Thymus (tissue), 11 donors: ENCODE measurements around the gene BAG5. TPM values are rescaled to one million over a fixed set of nuclear protein-coding genes. Genes with fewer than 3 reads are reported as not detected.

Experiments used
- DNase-seq, 9 donors: peaks; one replicate each; pipeline ENCODE4 v3.0.0-alpha.2; 2013; ENCODE audit warnings: low spot score in 9 of 9, low read depth in 6 of 9, missing footprints in 1 of 9
- H3K27ac ChIP-seq, 2 donors: one replicate each; pipeline ENCODE4 v1.5.1; 2013; ENCODE audit warnings: control low read depth in 1 of 2, low read depth in 1 of 2, low read length in 1 of 2, mild to moderate bottlenecking in 1 of 2, moderate library complexity in 1 of 2
- H3K27me3 ChIP-seq, 2 donors: one replicate each; pipeline ENCODE4 v1.5.1; 2013; ENCODE audit warnings: low read length in 1 of 2; ENCODE audit not compliant: control insufficient read depth in 2 of 2, insufficient read depth in 1 of 2
- H3K36me3 ChIP-seq, 2 donors: one replicate each; pipeline ENCODE4 v1.5.1; 2013; ENCODE audit warnings: low read length in 1 of 2, mild to moderate bottlenecking in 1 of 2, moderate library complexity in 1 of 2; ENCODE audit not compliant: control insufficient read depth in 2 of 2, insufficient read depth in 2 of 2
- H3K4me1 ChIP-seq, 2 donors: one replicate each; pipeline ENCODE4 v1.5.1; 2013; ENCODE audit warnings: low read length in 2 of 2; ENCODE audit not compliant: control insufficient read depth in 2 of 2, insufficient read depth in 2 of 2
- H3K4me3 ChIP-seq, 2 donors: one replicate each; pipeline ENCODE4 v1.5.1; 2013; ENCODE audit warnings: low read length in 2 of 2, control low read depth in 1 of 2, mild to moderate bottlenecking in 1 of 2
- H3K9me3 ChIP-seq, 2 donors: one replicate each; pipeline ENCODE4 v1.5.1; 2013; ENCODE audit warnings: low read length in 1 of 2, mild to moderate bottlenecking in 1 of 2; ENCODE audit not compliant: control insufficient read depth in 2 of 2, insufficient read depth in 1 of 2
- WGBS: extraction: QIAGEN DNeasy Blood & Tissue Kit; methylation state at CpG from one replicate; pipeline ENCODE4 v1.1.7; 2013; 5-methylcytosine and 5-hydroxymethylcytosine counted together
- polyA plus RNA-seq: library from polyadenylated mRNA; stranded (reverse); fragments of 200-250 nt; gene quantifications from one replicate; pipeline ENCODE4 v1.2.3, GENCODE V29; 2013
- total RNA-seq: library from RNA; stranded (reverse); fragments of 120-200 nt; gene quantifications from one replicate; pipeline ENCODE4 v1.2.4, GENCODE V29; 2013
- donor health status: healthy.

The BAG5 gene
- total and polyA plus RNA-seq, 2 donors = 12.5 to 17.0 TPM

GRCh38 chr14:103597623-103598377 is 35.3 kb upstream of the BAG5 start:
- H3K4me3 ChIP-seq = no peak overlapping the region
- no peak overlapping the region for H3K27ac ChIP-seq
- no peaks in the 10 kb centered on the region for H3K9me3 ChIP-seq
- no peaks in the 10 kb centered on the region for H3K27me3 ChIP-seq
- no peaks in the 10 kb centered on the region for H3K36me3 ChIP-seq
- peaks cover 0 to 2% of the 10 kb centered on the region in 2 donors for H3K4me1 ChIP-seq
- no peak for DNase-seq
- 96% methylated on average over 10 of the region's 10 CpGs for WGBS

- Histone ChIP-seq H3K4me1 (peaks cover 0 to 2% of the 10 kb centered on the region in 2 donors), H3K4me3 (no peak overlapping the region), H3K9me3 (no peaks in the 10 kb centered on the region), H3K36me3 (peaks cover 0 to 11% of the 10 kb centered on the region in 2 donors), H3K27me3 (no peaks in the 10 kb centered on the region), H3K27ac (no peak overlapping the region)
- no peak for DNase-seq
- WGBS = 95% methylated on average over 9 of the region's 11 CpGs
Measured at GRCh38 chr14:103594265-103594664, 31.8 kb upstream of the BAG5 start.

- Histone ChIP-seq H3K27me3 (no peaks in the 10 kb centered on the region), H3K9me3 (no peaks in the 10 kb centered on the region), H3K4me1 (peaks cover 0 to 2% of the 10 kb centered on the region in 2 donors), H3K27ac (no peak overlapping the region), H3K4me3 (no peak overlapping the region), H3K36me3 (peaks cover 4 to 14% of the 10 kb centered on the region in 2 donors)
- 77% methylated on average over 6 of the region's 6 CpGs for WGBS
- peak in 1 of 9 donors; percentile 31 for DNase-seq
Measured at GRCh38 chr14:103593577-103593976, 31.1 kb upstream of the BAG5 start.

DNA sequence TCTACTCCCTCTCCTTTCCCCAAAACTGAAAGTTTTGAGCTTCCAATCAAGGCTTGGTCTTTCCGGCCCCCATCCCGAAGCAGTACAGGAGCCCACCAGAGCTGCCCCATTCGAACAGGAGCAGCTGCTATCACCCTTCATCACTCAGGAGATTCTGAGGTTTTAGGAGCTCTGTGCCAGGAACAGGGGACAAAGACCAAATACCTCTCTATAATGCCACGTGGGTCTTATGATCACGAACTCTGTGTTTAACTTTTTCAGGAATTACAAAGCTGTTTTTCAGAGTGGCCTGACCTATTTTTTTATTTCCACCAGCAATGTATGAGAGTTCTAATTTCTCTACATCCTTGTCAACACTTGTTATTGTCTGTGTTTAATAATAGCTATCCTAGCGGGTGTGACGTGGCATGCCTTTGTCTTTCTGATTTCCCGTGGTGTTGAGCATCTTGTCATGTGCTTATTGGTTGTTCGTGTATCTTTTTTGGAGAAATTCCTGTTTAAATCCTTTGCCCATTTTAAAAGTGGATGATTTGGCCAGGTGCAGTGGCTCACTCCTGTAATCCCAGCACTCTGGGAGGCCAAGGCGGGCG is 22.0 kb upstream of the BAG5 start:
- H3K27ac ChIP-seq = no peak overlapping the region
- H3K36me3 ChIP-seq = peaks cover 12 to 15% of the 10 kb centered on the region in 2 donors

GRCh38 chr14:103581954-103582703 is 19.7 kb upstream of the BAG5 start:
- WGBS = 97% methylated on average over 26 of the region's 26 CpGs
- Histone ChIP-seq H3K36me3 (peaks cover 11 to 19% of the 10 kb centered on the region in 2 donors), H3K27me3 (no peaks in the 10 kb centered on the region), H3K4me1 (no peaks in the 10 kb centered on the region), H3K27ac (peak overlapping the region in 1 of 2 donors; percentile 54), H3K9me3 (no peaks in the 10 kb centered on the region), H3K4me3 (no peak overlapping the region)
- no peak for DNase-seq

More for the DNA sequence above, 22.0 kb upstream of the BAG5 start:
- 96% methylated on average over 11 of the region's 11 CpGs for WGBS
- Histone ChIP-seq H3K4me3 (no peak overlapping the region), H3K9me3 (no peaks in the 10 kb centered on the region), H3K4me1 (no peaks in the 10 kb centered on the region), H3K27me3 (no peaks in the 10 kb centered on the region)
- DNase-seq = no peak

DNA sequence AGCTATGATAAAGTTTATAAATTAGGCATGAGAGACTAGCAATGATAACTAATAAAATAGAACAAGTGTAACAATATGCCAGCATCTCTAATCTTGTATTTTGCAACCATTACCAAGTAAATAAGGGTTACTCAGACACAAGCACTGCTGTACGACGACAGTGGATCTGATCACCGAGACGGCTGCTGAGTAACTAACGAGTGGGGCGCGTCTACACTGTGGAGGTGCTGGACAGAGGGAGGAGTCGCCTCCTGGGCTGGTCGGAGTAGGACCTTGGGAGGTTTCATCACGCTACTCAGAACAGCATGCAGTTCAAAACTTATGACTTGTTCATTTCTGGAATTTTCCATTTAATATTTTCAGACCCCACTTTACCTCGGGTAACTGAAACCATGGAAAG is 18.7 kb upstream of the BAG5 start:
- no peak for DNase-seq
- H3K9me3 ChIP-seq = no peaks in the 10 kb centered on the region
- H3K27ac ChIP-seq = no peak overlapping the region
- H3K27me3 ChIP-seq = no peaks in the 10 kb centered on the region
- H3K4me1 ChIP-seq = no peaks in the 10 kb centered on the region
- no peak overlapping the region for H3K4me3 ChIP-seq
- 99% methylated on average over 11 of the region's 11 CpGs for WGBS
- H3K36me3 ChIP-seq = peaks cover 11 to 27% of the 10 kb centered on the region in 2 donors

DNA sequence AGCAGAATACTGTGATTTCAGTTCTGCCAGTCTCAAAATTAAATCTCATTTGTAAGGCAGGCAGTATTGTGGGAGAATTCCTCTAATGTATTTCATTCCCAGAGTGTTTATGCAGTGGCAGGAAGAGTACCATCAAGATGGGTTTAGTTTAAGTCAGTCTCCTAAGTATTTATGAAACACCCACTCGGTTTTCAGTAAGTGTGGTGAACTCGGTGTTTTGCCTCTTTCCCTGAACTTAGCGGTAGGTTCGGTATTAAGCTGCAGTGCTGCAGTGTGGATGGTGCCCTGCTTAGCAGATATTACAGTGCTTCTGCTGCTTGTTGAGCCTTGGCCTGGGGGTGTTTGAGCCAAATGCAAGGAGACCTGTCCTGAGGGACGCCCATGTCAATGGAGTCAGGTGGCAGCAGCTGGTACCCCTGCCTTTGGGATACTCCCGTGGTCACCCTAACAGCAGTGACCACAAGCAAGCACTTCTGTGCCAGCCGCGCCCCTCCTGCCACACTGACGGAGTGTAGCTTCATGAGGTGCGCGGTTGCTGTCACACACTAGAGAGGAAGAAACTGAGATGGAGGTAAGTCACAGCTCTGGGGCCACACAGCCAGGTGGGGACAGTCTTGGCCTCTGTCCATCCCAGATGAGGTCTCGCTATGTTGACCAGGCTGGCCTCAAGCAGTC is 16.1 kb upstream of the BAG5 start:
- peaks cover 28 to 36% of the 10 kb centered on the region in 2 donors for H3K36me3 ChIP-seq
- H3K27ac ChIP-seq = no peak overlapping the region
- WGBS = 97% methylated on average over 12 of the region's 12 CpGs
- no peak overlapping the region for H3K4me3 ChIP-seq
- H3K4me1 ChIP-seq = no peaks in the 10 kb centered on the region
- no peak for DNase-seq
- no peaks in the 10 kb centered on the region for H3K27me3 ChIP-seq
- no peaks in the 10 kb centered on the region for H3K9me3 ChIP-seq

DNA sequence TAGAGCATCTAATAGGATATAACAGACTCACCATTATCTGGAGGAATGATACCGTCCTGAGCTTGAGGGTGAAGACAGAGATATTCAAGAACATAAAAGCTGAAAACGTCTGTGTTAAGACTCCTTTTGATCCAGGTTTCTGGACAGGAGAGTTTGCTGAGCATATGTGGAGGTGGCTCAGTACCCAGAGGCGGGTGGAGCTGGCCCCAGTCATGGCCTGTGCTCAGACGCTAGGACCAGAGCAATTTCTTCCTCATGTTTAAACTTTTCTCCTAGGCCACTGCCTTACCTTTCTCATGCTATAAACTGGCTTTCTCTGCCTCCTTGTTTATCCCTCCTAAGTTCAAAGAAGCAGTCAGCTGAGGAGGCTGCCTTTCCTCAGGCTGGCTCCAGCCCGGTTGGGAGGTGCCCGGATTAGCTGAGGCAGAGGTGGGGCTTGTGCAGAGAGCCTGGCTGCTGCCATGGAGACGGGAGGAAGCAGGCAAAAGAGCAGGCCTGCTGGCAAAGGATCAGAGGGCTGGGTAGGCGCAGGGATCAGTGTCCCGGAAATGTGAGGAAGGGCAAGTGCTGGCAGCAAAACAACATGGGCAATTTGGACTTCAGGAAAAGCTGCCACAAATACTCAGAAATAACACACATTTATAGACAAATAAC is 14.0 kb upstream of the BAG5 start:
- Histone ChIP-seq H3K27me3 (no peaks in the 10 kb centered on the region), H3K9me3 (no peaks in the 10 kb centered on the region), H3K4me1 (no peaks in the 10 kb centered on the region), H3K4me3 (no peak overlapping the region), H3K27ac (no peak overlapping the region), H3K36me3 (peaks cover 24 to 32% of the 10 kb centered on the region in 2 donors)
- DNase-seq = no peak
- 92% methylated on average over 9 of the region's 9 CpGs for WGBS
